ENCODE data around the gene CA11. TPM values are rescaled to one million over a fixed set of nuclear protein-coding genes. Genes with fewer than 3 reads are reported as not detected.

Gene CA11
- total RNA-seq, 1 experiment from 2014 or later: 12.6 TPM

GRCh38 chr19:48603001-48603400 lies 43.0 kb downstream of the CA11 start:
- ChIA-PET CTCF (no interaction called here), POLR2A (no interaction called here)
- in situ Hi-C loops (cut with HindIII; ENCODE audit: low pct_unique_long_range_greater_than_20kb, low sequenced_read_pairs) (no loop called here), intact Hi-C loops (cut with micrococcal nuclease; ENCODE audit: unreplicated experiment) (no loop called here)
- Histone ChIP-seq H3K36me3 (ENCODE audit: control insufficient read depth, insufficient read depth, low read length) (no peaks in the 10 kb centered on the region), H3K27ac (ENCODE audit: low read length) (no peak overlapping the region), H3K9me3 (ENCODE audit: control insufficient read depth, insufficient read depth, low read depth, low read length) (no peaks in the 10 kb centered on the region), H3K4me1 (ENCODE audit: control insufficient read depth, insufficient read depth, low read length) (no peaks in the 10 kb centered on the region), H3K27me3 (ENCODE audit: control insufficient read depth, insufficient read depth, low read length) (no peaks in the 10 kb centered on the region), H3K4me3 (ENCODE audit: low read depth in 2 of 2, low read length in 2 of 2) (no peak overlapping the region)
- DNase-seq (ENCODE audit: low read depth, low spot score): no peak
- no TSS peak for BruUV-seq (replicated peaks)
- ATAC-seq: no peak
- TF ChIP-seq, protein P1, sequence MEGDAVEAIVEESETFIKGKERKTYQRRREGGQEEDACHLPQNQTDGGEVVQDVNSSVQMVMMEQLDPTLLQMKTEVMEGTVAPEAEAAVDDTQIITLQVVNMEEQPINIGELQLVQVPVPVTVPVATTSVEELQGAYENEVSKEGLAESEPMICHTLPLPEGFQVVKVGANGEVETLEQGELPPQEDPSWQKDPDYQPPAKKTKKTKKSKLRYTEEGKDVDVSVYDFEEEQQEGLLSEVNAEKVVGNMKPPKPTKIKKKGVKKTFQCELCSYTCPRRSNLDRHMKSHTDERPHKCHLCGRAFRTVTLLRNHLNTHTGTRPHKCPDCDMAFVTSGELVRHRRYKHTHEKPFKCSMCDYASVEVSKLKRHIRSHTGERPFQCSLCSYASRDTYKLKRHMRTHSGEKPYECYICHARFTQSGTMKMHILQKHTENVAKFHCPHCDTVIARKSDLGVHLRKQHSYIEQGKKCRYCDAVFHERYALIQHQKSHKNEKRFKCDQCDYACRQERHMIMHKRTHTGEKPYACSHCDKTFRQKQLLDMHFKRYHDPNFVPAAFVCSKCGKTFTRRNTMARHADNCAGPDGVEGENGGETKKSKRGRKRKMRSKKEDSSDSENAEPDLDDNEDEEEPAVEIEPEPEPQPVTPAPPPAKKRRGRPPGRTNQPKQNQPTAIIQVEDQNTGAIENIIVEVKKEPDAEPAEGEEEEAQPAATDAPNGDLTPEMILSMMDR (IDR thresholded peaks at IDR 0.05): no peak
- no peak for TF ChIP-seq SIN3A (IDR thresholded peaks at IDR 0.05; ENCODE audit: borderline replicate concordance, insufficient read depth, low read depth, low read length)
- TF ChIP-seq POLR2AphosphoS5 (IDR thresholded peaks at IDR 0.05; ENCODE audit: low read depth, low read length): no peak
- TF ChIP-seq REST (IDR thresholded peaks at IDR 0.05; ENCODE audit: insufficient read depth in 1 of 2, low read depth in 2 of 2, low read length in 1 of 2): no peak
- TF ChIP-seq TCF7L2 (IDR thresholded peaks at IDR 0.05; ENCODE audit: low read depth, low read length): no peak

GRCh38 chr19:48600679-48601417 lies 45.1 kb downstream of the CA11 start:
- no peaks in the 10 kb centered on the region for H3K4me1 ChIP-seq (ENCODE audit: control insufficient read depth, insufficient read depth, low read length)
- intact Hi-C loops (cut with micrococcal nuclease; ENCODE audit: unreplicated experiment): no loop called here
- ATAC-seq (no peak), DNase-seq (ENCODE audit: low read depth, low spot score) (no peak)
- no peaks in the 10 kb centered on the region for H3K27me3 ChIP-seq (ENCODE audit: control insufficient read depth, insufficient read depth, low read length)
- no TSS peak for BruUV-seq (replicated peaks)
- no peak overlapping the region for H3K4me3 ChIP-seq (ENCODE audit: low read depth in 2 of 2, low read length in 2 of 2)
- H3K27ac ChIP-seq (ENCODE audit: low read length): no peak overlapping the region
- TF ChIP-seq TCF7L2 (IDR thresholded peaks at IDR 0.05; ENCODE audit: low read depth, low read length): no peak
- TF ChIP-seq, protein P1 (IDR thresholded peaks at IDR 0.05): no peak
- TF ChIP-seq POLR2AphosphoS5 (IDR thresholded peaks at IDR 0.05; ENCODE audit: low read depth, low read length): no peak
- TF ChIP-seq REST (IDR thresholded peaks at IDR 0.05; ENCODE audit: insufficient read depth in 1 of 2, low read depth in 2 of 2, low read length in 1 of 2): no peak
- TF ChIP-seq SIN3A (IDR thresholded peaks at IDR 0.05; ENCODE audit: borderline replicate concordance, insufficient read depth, low read depth, low read length): no peak
- H3K36me3 ChIP-seq (ENCODE audit: control insufficient read depth, insufficient read depth, low read length): no peaks in the 10 kb centered on the region
- ChIA-PET CTCF (no interaction called here), POLR2A (no interaction called here)
- in situ Hi-C loops (cut with HindIII; ENCODE audit: low pct_unique_long_range_greater_than_20kb, low sequenced_read_pairs): no loop called here
- H3K9me3 ChIP-seq (ENCODE audit: control insufficient read depth, insufficient read depth, low read depth, low read length): no peaks in the 10 kb centered on the region
